Measurements from ENCODE around the gene JPH4.
"Not testable (repeated sequence)": the region's sequence is repeated elsewhere in the genome, so short reads cannot be mapped to it uniquely, and the experiment has no call there.

The JPH4 gene

DNA sequence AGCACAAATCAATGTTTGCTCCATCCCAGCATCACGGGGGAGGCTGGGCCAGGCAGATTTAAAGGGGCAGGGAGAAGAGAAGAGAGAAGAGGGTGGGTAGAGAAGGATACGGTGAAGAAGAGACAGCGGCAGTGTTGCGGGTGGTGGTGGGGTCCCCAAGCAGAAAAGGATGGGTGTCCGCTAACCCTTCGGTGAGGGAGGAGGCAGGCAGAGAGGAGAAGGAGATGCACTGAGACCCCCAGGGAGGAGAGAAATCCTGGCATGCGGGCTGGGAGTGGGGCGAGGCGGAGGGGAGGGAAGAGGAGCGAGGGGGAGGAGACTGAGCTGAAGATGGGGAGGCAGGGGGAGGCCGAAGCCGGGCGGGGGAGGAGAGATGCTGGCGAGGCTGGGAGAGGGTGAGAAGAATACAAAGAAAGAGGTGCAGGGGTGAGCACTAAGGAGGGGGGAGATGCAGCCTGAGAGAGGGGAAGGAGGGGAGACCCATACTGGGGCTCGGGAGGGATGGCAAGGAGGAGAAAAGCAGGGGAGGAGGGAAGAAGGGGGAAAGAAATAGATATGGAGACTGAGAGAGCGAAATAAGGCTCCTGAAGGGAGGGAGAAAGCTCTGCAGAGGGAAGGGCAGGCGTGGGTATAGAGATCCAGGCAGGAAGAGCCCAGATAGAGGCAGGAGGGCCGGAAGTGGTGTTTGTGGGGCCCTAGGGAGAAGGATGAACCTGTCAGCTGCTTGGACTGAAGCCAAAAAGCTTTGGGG lies at the start of gene JPH4:
Gene JPH4 (minus strand): TSS at position 231 of the 751 bp plus-strand sequence. CDS start 1,337 bp downstream, outside the sequence.
- DNase-seq: no peak

DNA sequence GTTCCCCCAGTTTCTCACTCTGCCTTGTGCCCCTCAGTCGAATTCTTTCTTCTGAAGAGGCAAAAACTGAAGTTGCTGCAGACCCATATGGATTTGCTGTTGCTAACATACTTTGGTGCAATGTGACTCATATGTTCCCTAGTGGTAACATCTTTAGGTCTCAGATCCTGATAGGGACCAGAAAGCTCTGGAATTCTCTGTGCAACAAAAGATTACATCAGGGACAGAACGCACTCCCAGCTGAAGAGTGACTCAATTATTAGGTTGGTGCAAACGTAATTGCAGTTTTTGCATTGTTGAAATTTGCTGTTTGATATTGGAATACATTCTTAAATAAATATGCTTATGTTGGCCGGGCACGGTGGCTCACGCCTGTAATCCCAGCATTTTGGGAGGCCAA lies 49.4 kb upstream of the JPH4 start:
- no peak for DNase-seq

DNA sequence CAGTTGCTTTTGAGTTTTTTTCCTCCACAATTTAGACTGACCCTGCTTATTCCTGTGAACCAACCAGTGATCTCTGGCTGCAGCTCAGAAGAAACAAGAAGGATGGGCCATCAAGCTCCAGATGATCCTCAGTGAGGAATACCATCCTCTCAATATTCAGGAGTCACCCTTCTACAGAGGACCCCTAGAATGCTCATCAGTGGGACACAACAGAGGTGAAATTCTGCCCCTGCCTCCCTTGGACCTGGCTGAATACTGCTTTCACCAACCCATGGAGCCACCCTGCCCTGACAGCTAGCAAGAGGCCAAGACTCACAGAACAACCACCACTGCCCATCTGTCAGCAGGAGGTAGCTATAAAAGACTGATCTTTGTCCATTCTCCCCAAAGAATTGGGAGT lies 48.4 kb upstream of the JPH4 start:
- DNase-seq: no peak

DNA sequence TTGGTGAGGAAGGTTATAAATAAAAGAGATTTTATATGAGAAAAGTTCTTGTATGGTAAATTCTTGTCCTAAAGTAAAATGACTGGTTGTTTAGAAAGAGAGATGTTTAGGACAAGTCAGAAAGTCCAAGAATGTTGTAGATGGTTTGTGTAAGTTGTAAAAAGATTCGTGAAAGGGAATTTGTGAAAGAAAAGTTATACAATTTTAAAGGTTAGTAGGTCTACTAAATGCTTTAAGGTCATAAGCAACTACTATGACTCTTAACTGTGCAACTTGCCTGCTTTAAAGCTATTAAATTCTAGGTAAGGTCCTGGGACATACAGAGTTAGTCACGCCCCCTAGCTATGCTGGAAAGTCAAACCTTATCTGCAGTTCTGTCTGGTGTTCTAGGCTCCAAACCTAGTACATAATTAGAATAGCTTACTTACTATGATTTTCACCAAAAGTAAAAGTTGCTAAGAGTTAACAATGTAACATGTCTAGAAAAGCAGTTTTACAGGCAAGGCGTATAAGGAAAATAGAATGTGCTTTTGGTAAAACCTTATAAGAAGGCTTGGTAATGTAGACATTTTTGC lies 46.3 kb upstream of the JPH4 start:
- DNase-seq: no peak

DNA sequence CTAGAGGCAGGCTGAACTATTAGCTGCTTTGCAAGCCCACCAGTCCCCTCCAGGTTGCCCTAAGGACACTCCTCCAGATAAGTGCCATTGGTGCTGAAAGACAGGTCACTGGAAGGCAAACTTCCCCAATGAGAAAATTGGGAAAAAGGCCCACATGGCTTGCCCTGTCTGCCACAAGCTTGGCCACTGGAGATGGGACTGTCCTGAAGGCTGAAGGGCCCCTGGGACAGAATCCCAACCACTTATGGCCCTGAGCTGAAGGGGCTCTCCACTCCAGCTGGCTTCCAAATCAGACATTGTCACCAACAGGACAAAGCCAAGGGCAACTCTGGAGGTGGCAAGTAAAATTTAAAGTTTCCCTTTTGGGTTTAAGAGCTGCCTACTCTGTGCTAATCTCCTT lies 45.4 kb upstream of the JPH4 start:
- DNase-seq: no peak

DNA sequence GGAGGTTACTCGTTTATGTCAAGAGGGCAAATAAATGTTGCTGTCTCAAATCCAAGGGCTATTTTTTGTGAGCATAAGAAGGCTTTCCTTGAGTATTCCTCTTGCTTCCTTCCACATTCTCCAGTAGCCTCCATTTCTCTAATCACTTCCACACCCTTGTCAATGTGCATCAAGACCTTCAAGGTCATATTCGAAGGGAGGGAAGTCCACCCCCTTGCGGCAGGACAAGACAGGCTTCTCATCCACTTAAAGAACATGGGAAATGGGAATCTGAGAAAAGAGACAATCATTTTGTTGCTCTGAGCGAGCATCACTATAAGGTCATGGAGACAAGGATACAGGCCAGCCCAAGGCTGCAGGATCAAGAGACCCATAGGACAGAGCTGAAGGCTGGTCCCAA lies 44.4 kb upstream of the JPH4 start:
- DNase-seq: no peak

DNA sequence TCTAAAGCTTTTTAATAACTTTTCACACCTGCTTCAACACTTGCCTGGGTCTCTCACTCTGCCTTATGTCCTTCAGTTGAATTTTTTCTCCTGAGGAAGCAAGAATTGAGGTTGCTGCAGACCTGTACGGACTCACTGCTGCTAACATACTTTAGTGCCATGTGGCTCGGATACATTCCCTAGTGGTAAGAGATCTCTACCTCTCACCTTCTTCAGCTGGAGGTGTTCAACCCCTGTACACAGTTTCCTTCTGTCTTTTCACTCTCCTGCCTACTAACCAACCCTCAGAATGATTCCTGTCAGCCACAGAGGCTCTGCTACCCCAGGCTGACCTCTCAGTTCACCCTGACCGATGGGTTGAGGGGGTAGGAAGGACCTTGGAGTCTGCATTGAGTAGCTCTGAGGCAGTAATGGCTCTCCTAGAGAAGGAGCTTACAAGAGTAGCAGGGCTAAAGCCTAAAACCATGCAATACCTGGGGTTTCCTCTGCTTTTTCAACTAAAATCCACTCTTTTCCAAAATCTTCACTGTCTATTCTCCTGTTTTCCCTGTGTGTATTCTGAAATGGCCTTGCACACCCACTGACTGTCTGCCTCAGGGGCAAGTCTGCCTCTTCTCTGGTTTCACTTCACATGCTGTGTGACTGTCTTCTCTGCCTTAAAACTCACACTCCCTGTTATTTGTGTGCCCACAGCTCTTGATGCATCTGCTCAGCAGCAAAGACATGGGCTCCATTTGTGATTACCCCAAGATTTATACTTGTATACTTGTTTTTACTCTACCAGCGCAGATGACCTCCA lies 43.5 kb upstream of the JPH4 start:
- DNase-seq: no peak

DNA sequence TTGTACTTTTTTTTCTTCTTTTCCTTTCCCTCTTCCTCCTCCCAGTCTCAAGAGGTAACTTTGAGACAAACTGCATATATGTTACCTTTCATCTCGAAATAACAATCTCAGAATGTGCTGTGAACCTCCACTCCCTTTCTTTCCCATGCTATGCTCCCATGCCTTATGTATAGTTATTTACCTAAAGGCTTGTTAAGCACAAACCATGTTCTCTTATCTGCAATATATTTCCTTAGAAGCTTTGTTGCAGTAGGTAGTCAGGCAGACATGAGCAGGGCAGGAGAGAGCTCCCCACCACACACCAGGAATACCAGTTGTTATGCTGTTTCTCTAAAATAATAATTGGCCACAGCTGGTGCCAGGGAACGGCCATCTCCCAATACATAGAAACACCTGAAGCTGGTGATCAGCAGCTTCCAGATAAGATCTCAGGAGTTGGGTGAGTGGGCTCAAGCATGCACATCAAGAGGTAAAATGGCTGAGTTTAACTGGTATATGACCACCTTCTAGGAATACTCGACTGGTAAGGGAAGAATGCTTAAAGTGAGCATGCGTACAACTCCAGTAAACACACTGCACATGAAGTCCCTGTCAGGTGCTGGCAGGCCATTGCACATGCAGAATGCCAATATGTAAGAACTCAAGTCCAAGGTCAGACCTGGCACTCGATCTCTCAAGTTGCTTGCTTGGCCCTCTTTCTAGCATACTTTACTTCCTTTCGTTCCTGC lies 42.8 kb upstream of the JPH4 start:
- DNase-seq: no peak

DNA sequence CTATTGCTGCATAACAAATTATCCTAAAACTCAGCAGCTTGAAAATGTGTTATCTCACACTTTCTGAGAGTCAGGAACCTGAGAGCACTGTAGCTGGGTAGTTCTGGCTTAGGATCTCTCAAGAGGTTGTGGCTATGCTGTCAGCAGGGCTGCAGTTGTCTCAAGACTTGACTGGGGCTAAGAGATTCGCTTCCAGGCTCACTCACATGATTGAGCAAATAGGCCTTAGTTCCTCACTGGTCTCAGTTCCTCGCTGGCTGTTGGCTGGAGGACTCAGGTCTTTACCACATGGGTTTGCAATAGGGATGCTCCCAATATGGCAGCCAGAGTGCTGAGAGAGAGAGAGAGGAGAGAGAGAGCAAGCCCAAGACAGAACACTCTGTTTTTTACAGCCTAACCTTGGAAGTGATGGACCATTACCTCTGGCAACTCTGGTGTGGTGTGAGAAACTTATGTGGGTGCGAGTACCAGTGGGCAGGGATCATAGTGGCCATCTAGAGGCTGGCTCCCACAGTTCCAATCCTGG lies 41.6 kb upstream of the JPH4 start:
- DNase-seq: no peak

DNA sequence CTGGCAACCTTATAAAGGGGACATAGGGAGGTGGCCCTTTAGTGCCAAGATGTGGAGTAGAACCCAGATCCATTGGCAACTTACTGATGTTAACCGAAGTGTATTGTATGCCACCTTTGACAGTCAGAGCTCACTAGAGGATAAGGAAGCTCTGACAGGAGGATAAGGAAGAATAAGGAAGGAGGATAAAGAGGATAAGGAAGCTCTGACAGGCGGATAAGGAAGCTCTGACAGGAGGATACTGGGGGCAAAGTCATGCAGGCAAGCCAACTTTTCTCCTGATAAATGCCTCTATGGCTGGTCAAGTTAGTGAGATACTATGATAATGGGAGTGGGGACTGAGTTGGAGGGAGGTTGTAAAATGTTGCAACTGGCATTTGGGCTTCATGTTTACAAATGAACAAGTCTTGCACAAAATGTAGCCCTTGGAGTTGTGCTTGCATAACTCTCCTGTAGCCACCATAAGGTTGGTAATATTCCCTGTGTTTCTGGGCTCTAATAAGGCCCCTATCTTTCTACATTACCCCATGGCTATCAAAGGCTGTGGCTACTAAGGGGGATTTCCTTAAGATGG lies 39.9 kb upstream of the JPH4 start:
- no peak for DNase-seq

DNA sequence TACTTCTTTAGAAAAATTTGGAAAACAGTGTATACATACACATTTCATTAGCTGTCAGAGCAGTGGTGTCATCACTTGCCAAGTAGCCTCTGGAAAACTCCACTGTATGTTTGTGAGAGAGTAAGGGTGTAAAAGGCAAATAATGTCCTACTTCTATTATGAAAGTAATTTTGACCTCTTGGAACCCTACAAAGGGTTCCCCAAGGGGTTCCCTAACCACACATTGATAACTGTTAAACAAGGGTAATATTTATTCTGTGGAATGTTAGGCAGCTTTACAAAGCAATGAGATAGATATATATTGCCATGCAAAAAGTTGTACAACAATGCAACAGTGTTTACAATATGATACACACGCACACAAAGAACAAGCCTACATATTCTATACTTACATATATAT lies 38.9 kb upstream of the JPH4 start:
- no peak for DNase-seq

DNA sequence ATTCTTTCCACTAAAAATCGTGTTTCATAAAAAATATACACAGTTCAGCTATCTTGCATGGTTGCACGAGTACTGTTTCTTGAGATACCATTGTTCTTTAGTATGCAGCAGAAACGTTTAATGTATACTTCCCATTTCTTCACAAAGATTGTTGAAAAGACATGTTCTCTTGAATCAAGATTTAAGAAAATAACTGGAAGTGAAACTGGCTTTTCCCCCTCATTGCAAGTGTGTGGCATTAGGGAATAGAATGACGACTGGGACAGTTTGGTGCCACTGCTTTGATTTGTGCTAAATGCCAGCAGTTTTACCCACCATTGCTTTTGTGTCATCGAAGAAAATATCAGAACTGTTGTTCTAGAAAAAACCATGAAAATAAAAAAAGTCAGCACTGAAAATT lies 37.3 kb upstream of the JPH4 start:
- DNase-seq: no peak

DNA sequence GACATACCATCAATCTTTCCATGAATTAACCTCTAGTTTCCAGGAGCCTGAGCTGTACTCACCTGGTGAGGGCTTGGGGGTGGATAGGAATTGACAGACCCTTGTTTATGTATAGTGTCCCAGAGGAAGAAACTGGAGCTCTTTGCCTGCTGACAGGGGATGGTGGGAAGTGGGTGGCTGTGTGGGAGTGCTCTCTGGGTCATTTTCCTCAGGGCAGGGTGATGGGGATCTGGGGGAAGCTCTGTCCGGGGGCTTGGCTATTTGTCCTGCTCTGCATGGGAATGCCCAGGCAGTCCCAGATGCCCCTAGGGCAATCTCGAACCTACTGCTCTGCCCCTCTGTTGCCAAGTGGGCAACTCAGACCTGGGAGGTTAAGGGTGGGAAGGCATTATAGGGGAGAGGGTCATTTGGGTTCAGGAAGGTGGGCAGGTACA lies 35.8 kb upstream of the JPH4 start:
- no peak for DNase-seq

DNA sequence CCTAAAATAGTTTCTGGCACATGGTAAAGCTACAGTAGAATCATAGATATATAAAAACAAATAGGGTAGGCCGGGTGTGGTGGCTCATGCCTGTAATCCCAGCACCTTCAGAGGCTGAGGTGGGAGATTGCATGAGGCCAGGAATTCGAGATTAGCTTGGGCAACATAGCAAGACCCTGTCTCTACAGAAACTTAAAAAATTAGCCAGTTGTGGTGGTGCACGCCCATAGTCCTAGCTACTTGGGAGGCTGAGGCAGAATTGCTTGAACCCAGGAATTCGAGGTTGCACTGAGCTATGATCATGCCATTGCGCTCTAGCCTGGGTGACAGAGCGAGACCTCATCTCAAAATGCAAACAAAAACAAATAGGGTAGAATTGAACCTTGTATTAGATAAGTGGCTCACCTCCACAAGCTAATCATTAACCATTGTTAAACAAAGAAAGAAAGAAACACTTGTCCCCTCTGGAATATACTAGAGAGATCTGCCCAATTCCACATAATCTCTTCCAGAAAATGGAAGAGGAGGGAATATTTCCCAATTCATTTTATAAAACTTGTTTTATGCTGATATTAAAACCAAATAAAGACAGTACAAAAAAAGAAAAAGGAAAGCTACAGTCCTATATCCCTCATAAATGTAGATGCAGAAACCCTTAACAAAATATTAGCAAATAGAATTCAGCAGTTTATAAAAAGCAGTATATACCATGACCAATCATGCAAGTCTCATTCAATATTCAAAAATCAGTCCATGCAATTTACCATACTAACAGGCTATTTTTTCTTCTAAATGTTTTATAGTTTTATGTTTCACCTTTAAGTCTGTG lies 34.9 kb upstream of the JPH4 start:
- no peak for DNase-seq

DNA sequence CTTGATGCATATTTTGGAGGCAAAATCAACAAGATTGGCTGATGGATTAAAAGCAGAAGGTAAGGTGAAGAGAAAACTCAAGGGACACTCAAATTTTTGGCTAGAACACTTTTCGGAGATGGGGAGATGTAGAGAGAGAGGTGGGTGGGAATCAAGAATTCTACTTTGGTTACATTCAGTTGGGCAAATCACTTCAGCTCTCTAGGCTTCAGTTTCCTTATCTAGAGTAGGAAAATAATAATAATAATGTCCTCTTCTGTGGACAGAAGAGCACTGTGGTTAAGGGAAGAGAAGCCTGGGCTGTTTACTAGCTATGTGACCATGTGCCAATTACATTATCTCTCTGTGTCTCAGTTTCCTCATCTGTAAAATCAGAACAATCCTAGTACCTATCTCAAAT lies 34.2 kb upstream of the JPH4 start:
- DNase-seq: no peak

DNA sequence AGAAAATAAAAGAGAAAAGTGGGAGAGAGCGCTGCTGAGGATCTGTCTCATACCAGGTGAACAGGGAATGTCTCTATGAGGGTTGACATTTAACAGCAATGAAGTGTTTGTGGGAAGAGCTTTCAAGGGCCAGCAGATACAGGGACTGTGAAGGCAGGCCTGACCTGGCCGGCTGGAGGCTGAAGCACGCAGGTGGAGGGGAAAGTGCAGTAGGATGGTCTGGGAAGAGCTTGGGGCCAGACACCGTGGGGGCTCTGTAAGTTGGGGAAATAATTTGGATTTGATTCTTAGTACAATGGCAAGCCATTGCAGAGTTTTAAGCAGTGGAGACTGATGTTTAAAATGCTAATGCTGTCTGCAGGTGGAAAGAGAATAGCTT lies 33.8 kb upstream of the JPH4 start:
- DNase-seq: no peak

DNA sequence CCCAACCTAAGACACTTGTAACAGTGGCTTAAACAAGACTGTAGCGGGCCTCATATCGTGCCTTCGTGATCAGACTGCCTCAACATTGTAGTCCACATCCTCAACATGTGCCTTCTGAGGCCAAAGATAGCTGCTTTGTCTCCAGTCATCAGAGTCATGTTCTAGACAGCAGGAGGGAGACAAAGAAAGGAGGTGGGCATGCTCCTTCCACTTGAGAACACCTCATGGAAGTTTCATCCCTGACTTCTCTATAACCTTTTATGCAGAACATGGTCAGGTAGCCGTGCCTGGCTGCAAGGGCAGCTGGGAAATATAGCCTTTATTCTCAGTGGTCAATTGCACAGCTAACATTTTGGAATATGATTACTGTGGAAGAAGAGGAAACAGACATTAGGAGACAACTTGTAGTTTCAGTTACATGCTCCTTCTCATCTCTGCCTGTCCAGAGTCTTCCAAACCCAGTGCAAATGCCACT lies 32.3 kb upstream of the JPH4 start:
- no peak for DNase-seq

DNA sequence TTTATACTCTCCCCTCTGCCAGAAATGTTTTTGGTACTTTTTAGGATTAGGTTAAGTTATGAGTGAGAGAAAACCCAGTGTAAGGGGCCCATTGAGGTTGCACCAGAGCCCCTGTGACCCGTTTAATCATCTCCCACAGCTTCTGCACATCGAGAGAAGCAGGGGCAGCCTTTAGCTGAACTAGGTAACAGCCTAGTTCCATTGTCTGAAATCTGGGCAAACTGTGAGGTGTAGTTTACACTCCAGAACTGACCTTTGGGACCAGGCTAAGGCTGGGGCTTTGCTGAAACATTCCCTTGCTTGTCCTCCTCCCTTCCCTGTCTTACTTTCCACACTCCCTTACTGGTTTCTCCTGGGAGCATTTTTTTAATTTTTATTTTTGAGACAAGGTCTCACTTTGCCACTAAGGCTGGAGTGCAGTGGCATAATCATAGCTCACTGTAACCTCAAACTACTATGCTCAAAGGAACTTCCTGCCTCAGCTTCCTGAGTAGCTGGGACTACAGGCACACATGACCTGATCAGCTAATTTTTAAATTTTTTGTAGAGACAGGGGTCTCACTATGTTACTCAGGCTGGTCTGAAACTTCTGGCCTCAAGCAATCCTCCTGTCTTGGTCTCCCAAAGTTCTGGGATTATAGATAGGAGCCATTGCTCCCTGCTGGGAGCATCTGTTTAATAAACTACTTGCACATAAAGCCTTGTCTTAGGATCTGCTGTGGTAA lies 31.7 kb upstream of the JPH4 start:
- DNase-seq: no peak

DNA sequence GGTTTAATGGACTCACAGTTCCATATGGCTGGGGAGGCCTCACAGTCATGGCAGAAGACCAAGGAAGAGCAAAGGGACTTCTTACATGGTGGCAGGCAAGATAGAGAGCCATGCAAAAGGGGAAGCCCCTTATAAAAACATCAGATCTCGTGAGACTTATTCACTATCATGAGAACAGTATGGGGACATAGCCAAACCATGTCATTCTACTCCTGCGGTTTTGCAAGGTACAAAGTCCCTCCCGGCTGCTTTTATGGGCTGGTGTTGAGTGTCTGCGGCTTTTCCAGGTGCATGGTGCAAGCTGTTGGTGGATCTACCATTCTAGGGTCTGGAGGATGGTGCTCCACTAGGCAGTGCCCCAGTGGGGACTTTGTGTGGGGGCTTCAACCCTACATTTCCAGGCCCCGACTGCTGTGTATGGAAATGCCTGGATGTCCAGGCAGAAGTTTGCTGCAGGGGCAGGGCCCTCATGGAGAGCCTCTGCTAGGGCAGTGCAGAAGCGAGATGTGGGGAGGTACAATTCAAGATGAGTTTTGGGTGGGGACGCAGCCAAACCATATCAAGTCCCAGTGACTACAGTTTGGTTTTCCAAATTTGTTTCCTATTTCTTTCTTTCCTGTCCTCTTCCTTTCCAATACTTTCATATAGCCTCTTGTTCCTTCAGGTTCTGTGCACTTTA lies 31.0 kb upstream of the JPH4 start:
- not testable (repeated sequence) for DNase-seq

DNA sequence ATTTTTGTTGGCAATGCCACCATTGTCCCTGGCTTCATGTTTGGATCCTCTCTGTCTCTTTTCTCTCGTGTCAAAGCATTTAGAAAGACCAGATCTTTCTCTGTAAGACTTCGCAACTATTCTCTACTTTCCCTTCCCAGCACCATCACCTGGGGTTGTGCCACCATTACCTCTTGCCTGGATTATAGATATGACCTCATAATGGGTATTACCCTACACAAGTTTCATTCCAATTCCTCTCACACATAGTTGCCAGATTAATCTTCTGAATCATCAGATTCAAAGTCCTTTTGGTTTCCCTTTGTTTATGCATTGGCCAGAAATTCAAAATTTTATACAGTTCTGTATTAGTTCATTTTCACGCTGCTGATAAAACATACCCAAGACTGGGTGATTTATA lies 30.4 kb upstream of the JPH4 start:
- DNase-seq: no peak

All from NCI-H774 (cell line).